ENCODE data around the gene IMMP2L. TPM values are rescaled to one million over a fixed set of nuclear protein-coding genes. Genes with fewer than 3 reads are reported as not detected.

Gene IMMP2L
- total RNA-seq, 2 experiments from 2014 or later, result 17.4 to 30.2 TPM

GRCh38 chr7:110853263-110853662 lies 709.0 kb downstream of the IMMP2L start:
- no peak overlapping the region for H3K4me3 Mint-ChIP-seq
- no peak for DNase-seq
- no peak for TF ChIP-seq CTCF (IDR thresholded peaks at IDR 0.05)
- intact Hi-C loops (cut with micrococcal nuclease), result no loop called here
- H3K36me3 Mint-ChIP-seq (ENCODE audit: low read depth), result no peaks in the 10 kb centered on the region
- ChIA-PET CTCF (no interaction called here), POLR2A (no interaction called here)
- H3K27me3 Mint-ChIP-seq, result no peaks in the 10 kb centered on the region
- peaks cover 2% of the 10 kb centered on the region for H3K9me3 Mint-ChIP-seq
- H3K4me1 Mint-ChIP-seq (ENCODE audit: low read depth), result no peaks in the 10 kb centered on the region
- ATAC-seq, result no peak
- no peak overlapping the region for H3K27ac Mint-ChIP-seq

- DNase-seq, result no peak
- CTCF ChIA-PET, result no interaction called here
- Mint-ChIP-seq H3K4me1 (ENCODE audit: low read depth) (no peaks in the 10 kb centered on the region), H3K4me3 (no peak overlapping the region), H3K36me3 (ENCODE audit: low read depth) (no peaks in the 10 kb centered on the region), H3K9me3 (peaks cover 2% of the 10 kb centered on the region), H3K27me3 (no peaks in the 10 kb centered on the region), H3K27ac (no peak overlapping the region)
- POLR2A ChIA-PET, result no interaction called here
- TF ChIP-seq CTCF (IDR thresholded peaks at IDR 0.05), result no peak
- no peak for ATAC-seq
- intact Hi-C loops (cut with micrococcal nuclease), result no loop called here
Measured at GRCh38 chr7:110852156-110852940, 709.9 kb downstream of the IMMP2L start.

GRCh38 chr7:110850224-110850623 lies 712.1 kb downstream of the IMMP2L start:
- H3K9me3 Mint-ChIP-seq, result peaks cover 2% of the 10 kb centered on the region
- no peak overlapping the region for H3K27ac Mint-ChIP-seq
- DNase-seq (no peak), ATAC-seq (no peak)
- ChIA-PET POLR2A (interaction anchor here (0.5 to 0.7 kb wide), 2 partner anchors 510 to 640 kb away, joined by 3 read pairs; no protein-coding TSS in a partner anchor), CTCF (no interaction called here)
- no peaks in the 10 kb centered on the region for H3K36me3 Mint-ChIP-seq (ENCODE audit: low read depth)
- H3K4me1 Mint-ChIP-seq (ENCODE audit: low read depth), result no peaks in the 10 kb centered on the region
- no peaks in the 10 kb centered on the region for H3K27me3 Mint-ChIP-seq
- intact Hi-C loops (cut with micrococcal nuclease), result no loop called here
- H3K4me3 Mint-ChIP-seq, result no peak overlapping the region
- no peak for TF ChIP-seq CTCF (IDR thresholded peaks at IDR 0.05)

GRCh38 chr7:110842796-110843195 lies 719.5 kb downstream of the IMMP2L start:
- Mint-ChIP-seq H3K4me1 (ENCODE audit: low read depth) (no peaks in the 10 kb centered on the region), H3K27ac (no peak overlapping the region), H3K36me3 (ENCODE audit: low read depth) (no peaks in the 10 kb centered on the region), H3K27me3 (no peaks in the 10 kb centered on the region), H3K4me3 (no peak overlapping the region), H3K9me3 (no peaks in the 10 kb centered on the region)
- ATAC-seq, result no peak
- intact Hi-C loops (cut with micrococcal nuclease), result no loop called here
- TF ChIP-seq CTCF (IDR thresholded peaks at IDR 0.05), result no peak
- no peak for DNase-seq
- POLR2A ChIA-PET, result no interaction called here
- CTCF ChIA-PET, result no interaction called here

GRCh38 chr7:110841840-110842545 lies 720.3 kb downstream of the IMMP2L start:
- DNase-seq (no peak), ATAC-seq (no peak)
- no peaks in the 10 kb centered on the region for H3K27me3 Mint-ChIP-seq
- no peak overlapping the region for H3K27ac Mint-ChIP-seq
- ChIA-PET POLR2A (no interaction called here), CTCF (no interaction called here)
- no peak for TF ChIP-seq CTCF (IDR thresholded peaks at IDR 0.05)
- H3K4me1 Mint-ChIP-seq (ENCODE audit: low read depth), result no peaks in the 10 kb centered on the region
- intact Hi-C loops (cut with micrococcal nuclease), result no loop called here
- no peak overlapping the region for H3K4me3 Mint-ChIP-seq
- no peaks in the 10 kb centered on the region for H3K36me3 Mint-ChIP-seq (ENCODE audit: low read depth)
- no peaks in the 10 kb centered on the region for H3K9me3 Mint-ChIP-seq

All from activated CD8-positive, alpha-beta T cell treated with anti-CD3 and anti-CD28 coated beads for 36 hours (primary cell).